Thoracic aorta (tissue), 2 donors: Measurements from ENCODE around the gene HOXD4. TPM values are rescaled to one million over a fixed set of nuclear protein-coding genes. Genes with fewer than 3 reads are reported as not detected.

Experiments
- ATAC-seq: fragments of 150-250 bp; one replicate; pipeline ENCODE4 v1.8.0; 2017; ENCODE audit warnings: low read depth; ENCODE audit not compliant: insufficient number of reproducible peaks, low FRiP score
- DNase-seq: peaks from one replicate; pipeline ENCODE4 v3.0.0-alpha.2; 2020; ENCODE audit warnings: low spot score
- H3K27ac ChIP-seq, 2 donors: fragments of 200-600 bp; sonication (generic); 1 replicate in 1 of 2; 2 replicates in 1 of 2; pipeline ENCODE4 v1.5.1; 2016; ENCODE audit warnings: mild to moderate bottlenecking in 2 of 2, moderate library complexity in 2 of 2
- H3K27me3 ChIP-seq: fragments of 200-600 bp; sonication (generic); replicated peaks from 2 replicates; pipeline ENCODE4 v1.6.0; 2016; ENCODE audit warnings: mild to moderate bottlenecking; ENCODE audit not compliant: insufficient read depth
- H3K36me3 ChIP-seq: fragments of 200-600 bp; sonication (generic); one replicate; pipeline ENCODE4 v1.5.1; 2016
- H3K4me1 ChIP-seq, 2 donors: fragments of 200-600 bp; sonication (generic); 1 replicate in 1 of 2; 2 replicates in 1 of 2; pipeline versions ENCODE4 v1.5.1 to v1.6.0; 2016; ENCODE audit warnings: low read depth in 2 of 2, mild to moderate bottlenecking in 1 of 2; ENCODE audit not compliant: control insufficient read depth in 1 of 2
- H3K4me3 ChIP-seq: fragments of 200-600 bp; sonication (generic); 2 replicates; pipeline ENCODE4 v1.5.1; 2016; ENCODE audit warnings: mild to moderate bottlenecking
- H3K9me3 ChIP-seq: fragments of 200-600 bp; sonication (generic); 2 replicates; pipeline ENCODE4 v1.5.1; 2016
- CTCF ChIP-seq: fragments of 200-600 bp; sonication (generic); IDR thresholded peaks from one replicate; pipeline ENCODE4 v1.5.1; 2019; ENCODE audit warnings: antibody characterized with exemption
- total RNA-seq, 2 donors: library from RNA; depleted of rRNA; stranded (reverse); fragments of >200 nt; gene quantifications; one replicate each; pipeline versions ENCODE4 v1.1.0 to v1.2.3, GENCODE V29; 2016

The HOXD4 gene
- total RNA-seq, 2 donors from 2014 or later, result 4.8 to 9.3 TPM

- H3K4me1 ChIP-seq, result peaks cover 12 to 25% of the 10 kb centered on the region in 2 donors
- DNase-seq (no peak), ATAC-seq (no peak)
- H3K4me3 ChIP-seq, result no peak overlapping the region
- TF ChIP-seq CTCF, result no peak
- peaks cover 45% of the 10 kb centered on the region for H3K27me3 ChIP-seq
- H3K9me3 ChIP-seq, result no peaks in the 10 kb centered on the region
- no peaks in the 10 kb centered on the region for H3K36me3 ChIP-seq
- H3K27ac ChIP-seq, result no peak overlapping the region
These were observed 43.6 kb upstream of the HOXD4 start for GRCh38 chr2:176107731-176108181.

GRCh38 chr2:176109192-176109901, 42.0 kb upstream of the HOXD4 start:
- peaks cover 44% of the 10 kb centered on the region for H3K27me3 ChIP-seq
- no peak for TF ChIP-seq CTCF
- H3K36me3 ChIP-seq, result no peaks in the 10 kb centered on the region
- no peak overlapping the region for H3K4me3 ChIP-seq
- no peak for DNase-seq
- H3K4me1 ChIP-seq, result peaks cover 11 to 21% of the 10 kb centered on the region in 2 donors
- no peak for ATAC-seq
- H3K27ac ChIP-seq, result no peak overlapping the region
- no peaks in the 10 kb centered on the region for H3K9me3 ChIP-seq

GRCh38 chr2:176109946-176110345, 41.4 kb upstream of the HOXD4 start:
- DNase-seq (no peak), ATAC-seq (no peak)
- Histone ChIP-seq H3K36me3 (no peaks in the 10 kb centered on the region), H3K4me3 (no peak overlapping the region), H3K4me1 (peaks cover 5 to 15% of the 10 kb centered on the region in 2 donors), H3K27ac (no peak overlapping the region), H3K9me3 (no peaks in the 10 kb centered on the region), H3K27me3 (peaks cover 42% of the 10 kb centered on the region)
- TF ChIP-seq CTCF, result no peak

- H3K27ac ChIP-seq, result no peak overlapping the region
- H3K4me3 ChIP-seq, result no peak overlapping the region
- ATAC-seq (no peak), DNase-seq (no peak)
- H3K4me1 ChIP-seq, result peaks cover 5 to 13% of the 10 kb centered on the region in 2 donors
- no peaks in the 10 kb centered on the region for H3K9me3 ChIP-seq
- peaks cover 39% of the 10 kb centered on the region for H3K27me3 ChIP-seq
- TF ChIP-seq CTCF, result no peak
- no peaks in the 10 kb centered on the region for H3K36me3 ChIP-seq
These were observed 40.7 kb upstream of the HOXD4 start for GRCh38 chr2:176110415-176111308.

- Histone ChIP-seq H3K27ac (no peak overlapping the region), H3K9me3 (no peaks in the 10 kb centered on the region), H3K4me1 (peaks cover 5 to 14% of the 10 kb centered on the region in 2 donors), H3K4me3 (no peak overlapping the region), H3K27me3 (peaks cover 41% of the 10 kb centered on the region), H3K36me3 (no peaks in the 10 kb centered on the region)
- no peak for TF ChIP-seq CTCF
- ATAC-seq (no peak), DNase-seq (no peak)
These were observed 40.1 kb upstream of the HOXD4 start for GRCh38 chr2:176111309-176111663.
